Kidney (tissue), 14 donors: ENCODE results near the gene DDX41. TPM values are rescaled to one million over a fixed set of nuclear protein-coding genes. Genes with fewer than 3 reads are reported as not detected.

ENCODE experiments used
- DNase-seq, 5 donors: peaks; one replicate each; pipeline ENCODE4 v3.0.0-alpha.2; 2013 to 2020
- FAIRE-seq: peaks from 2 replicates; lab custom pipeline; 2012; peaks lifted over from hg19 to GRCh38; lab: Jason Lieb, UNC
- H3K27ac ChIP-seq, 2 donors: one replicate each; pipeline ENCODE4 v1.7.0; 2013; ENCODE audit warnings: low read depth in 2 of 2, low read length in 2 of 2, inconsistent platforms in 1 of 2
- H3K27me3 ChIP-seq: one replicate; pipeline ENCODE4 v1.7.1; 2013; ENCODE audit warnings: low read length, inconsistent platforms; ENCODE audit not compliant: control insufficient read depth, insufficient read depth
- H3K36me3 ChIP-seq, 3 donors: one replicate each; pipeline versions ENCODE4 v1.7.0 to v1.7.1; 2013; ENCODE audit warnings: low read length in 3 of 3, control low read depth in 1 of 3, inconsistent platforms in 1 of 3; ENCODE audit not compliant: insufficient read depth in 3 of 3, control insufficient read depth in 2 of 3
- H3K4me1 ChIP-seq, 3 donors: one replicate each; pipeline versions ENCODE4 v1.7.0 to v1.7.1; 2013; ENCODE audit warnings: low read length in 3 of 3, inconsistent platforms in 1 of 3, low read depth in 1 of 3; ENCODE audit not compliant: control insufficient read depth in 2 of 3, insufficient read depth in 2 of 3
- H3K4me3 ChIP-seq, 3 donors: one replicate each; pipeline versions ENCODE4 v1.7.0 to v1.8.1; 2013; ENCODE audit warnings: low read length in 3 of 3, control low read depth in 1 of 3, inconsistent platforms in 1 of 3
- H3K9ac ChIP-seq, 3 donors: one replicate each; pipeline versions ENCODE4 v1.7.0 to v1.7.1; 2013; ENCODE audit warnings: low read length in 3 of 3, control low read depth in 1 of 3, inconsistent platforms in 1 of 3
- H3K9me3 ChIP-seq, 3 donors: one replicate each; pipeline versions ENCODE4 v1.7.0 to v1.7.1; 2013; ENCODE audit warnings: low read length in 3 of 3, control low read depth in 1 of 3, inconsistent platforms in 1 of 3; ENCODE audit not compliant: control insufficient read depth in 2 of 3, insufficient read depth in 1 of 3
- intact Hi-C: fragments of 100-400 bp; cut with DNase I; formaldehyde crosslinking; loops from one replicate; pipeline ENCODE4 v1.11.1; 2022
- polyA plus RNA-seq: library from polyadenylated mRNA; stranded (reverse); fragments of 350-450 nt; fragmentation: Illumina TruSeq; extraction: RNeasy Lipid Tissue Mini Kit (QIAGEN cat#74804); gene quantifications from one replicate; pipeline ENCODE4 v1.2.3, GENCODE V29; 2014; ENCODE audit warnings: low read depth, low replicate concordance; ENCODE audit not compliant: insufficient read depth
- total RNA-seq: library from RNA; stranded (reverse); fragmentation: NEBNext Ultra II Directional; extraction: Animal tissue kit (Norgen Biotek cat#: 25700); gene quantifications from one replicate; pipeline ENCODE4 v1.2.1, GENCODE V29; 2021
- TF ChIP-seq, protein P1 (sequence below): IDR thresholded peaks from 3 replicates; pipeline ENCODE4 v1.5.1; 2012; ENCODE audit warnings: mild to moderate bottlenecking, moderate library complexity, borderline replicate concordance; ENCODE audit not compliant: insufficient read depth; ENCODE audit errors: extremely low read depth
- donor health status: control.
- donor health status: control.
- donor health status: control.
- donor health status: control.
- donor health status: control.
- donor health status: DM: yes; HTN: yes; CAD: no.
- donor health status: Normal renal cell carcinoma (clear cell type).

Gene DDX41
- total and polyA plus RNA-seq, 2 donors from 2014 or later, result 86.7 to 97.3 TPM

- Histone ChIP-seq H3K9ac (no peak overlapping the region), H3K9me3 (no peaks in the 10 kb centered on the region), H3K4me3 (no peak overlapping the region), H3K36me3 (no peaks in the 10 kb centered on the region), H3K27me3 (no peaks in the 10 kb centered on the region), H3K4me1 (no peaks in the 10 kb centered on the region), H3K27ac (no peak overlapping the region)
- DNase-seq (peak in 1 of 5 donors; percentile 70), FAIRE-seq (no peak)
- TF ChIP-seq, protein P1, sequence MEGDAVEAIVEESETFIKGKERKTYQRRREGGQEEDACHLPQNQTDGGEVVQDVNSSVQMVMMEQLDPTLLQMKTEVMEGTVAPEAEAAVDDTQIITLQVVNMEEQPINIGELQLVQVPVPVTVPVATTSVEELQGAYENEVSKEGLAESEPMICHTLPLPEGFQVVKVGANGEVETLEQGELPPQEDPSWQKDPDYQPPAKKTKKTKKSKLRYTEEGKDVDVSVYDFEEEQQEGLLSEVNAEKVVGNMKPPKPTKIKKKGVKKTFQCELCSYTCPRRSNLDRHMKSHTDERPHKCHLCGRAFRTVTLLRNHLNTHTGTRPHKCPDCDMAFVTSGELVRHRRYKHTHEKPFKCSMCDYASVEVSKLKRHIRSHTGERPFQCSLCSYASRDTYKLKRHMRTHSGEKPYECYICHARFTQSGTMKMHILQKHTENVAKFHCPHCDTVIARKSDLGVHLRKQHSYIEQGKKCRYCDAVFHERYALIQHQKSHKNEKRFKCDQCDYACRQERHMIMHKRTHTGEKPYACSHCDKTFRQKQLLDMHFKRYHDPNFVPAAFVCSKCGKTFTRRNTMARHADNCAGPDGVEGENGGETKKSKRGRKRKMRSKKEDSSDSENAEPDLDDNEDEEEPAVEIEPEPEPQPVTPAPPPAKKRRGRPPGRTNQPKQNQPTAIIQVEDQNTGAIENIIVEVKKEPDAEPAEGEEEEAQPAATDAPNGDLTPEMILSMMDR, result no peak
- intact Hi-C loops, result no loop called here
Observed at GRCh38 chr5:177484902-177485549, 31.7 kb downstream of the DDX41 start.

DNA sequence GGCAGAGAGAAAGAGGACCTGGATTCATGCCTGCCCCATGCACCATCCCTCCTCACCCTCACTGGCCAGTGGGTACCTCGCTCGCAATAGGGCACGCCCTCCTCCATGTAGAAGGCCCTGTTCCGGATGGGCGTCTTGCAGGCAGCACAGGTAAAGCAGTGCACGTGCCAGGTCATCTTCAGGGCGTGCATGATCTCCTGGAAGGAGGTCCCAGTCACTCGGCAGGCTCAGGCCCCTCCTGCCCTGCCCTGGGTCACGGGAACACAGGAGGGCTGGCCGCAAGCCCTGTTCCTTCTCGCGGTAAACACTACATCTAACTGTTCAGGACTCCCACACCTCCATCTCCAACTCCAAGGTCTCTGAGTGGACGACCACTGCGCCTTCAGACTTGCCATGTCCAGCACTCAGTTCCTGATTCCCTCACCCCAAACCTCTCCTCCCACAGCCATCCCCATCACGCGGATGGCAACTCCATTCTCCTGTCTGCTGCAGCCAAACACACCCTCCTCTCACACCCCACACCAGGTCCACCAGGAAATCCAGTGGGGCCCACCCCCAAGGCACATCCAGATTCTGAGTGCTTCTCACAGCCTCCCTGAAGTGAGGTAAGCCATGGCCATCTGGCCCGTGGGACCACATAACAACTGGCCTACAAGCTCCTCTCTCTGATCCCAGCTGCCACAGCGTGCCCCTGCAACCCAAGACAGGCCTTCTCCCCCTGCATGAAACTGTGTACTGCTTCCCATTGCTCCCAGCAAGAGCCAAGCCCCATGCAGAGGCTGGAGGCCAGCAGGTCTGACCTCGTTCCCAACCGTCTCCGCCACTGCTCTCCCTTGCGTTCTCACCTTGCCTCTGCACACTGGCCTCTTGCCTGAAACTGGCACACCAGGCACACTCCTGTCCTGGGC is 32.5 kb downstream of the DDX41 start:
- intact Hi-C loops, result no loop called here
- no peak overlapping the region for H3K27ac ChIP-seq
- H3K36me3 ChIP-seq, result no peaks in the 10 kb centered on the region
- no peak overlapping the region for H3K4me3 ChIP-seq
- FAIRE-seq (no peak), DNase-seq (peak in 1 of 5 donors; percentile 68)
- no peaks in the 10 kb centered on the region for H3K27me3 ChIP-seq
- TF ChIP-seq, protein P1, result no peak
- H3K9ac ChIP-seq, result no peak overlapping the region
- no peaks in the 10 kb centered on the region for H3K4me1 ChIP-seq
- H3K9me3 ChIP-seq, result no peaks in the 10 kb centered on the region

GRCh38 chr5:177483042-177483441 is 33.7 kb downstream of the DDX41 start:
- no peak overlapping the region for H3K27ac ChIP-seq
- no peaks in the 10 kb centered on the region for H3K9me3 ChIP-seq
- no peaks in the 10 kb centered on the region for H3K36me3 ChIP-seq
- H3K4me1 ChIP-seq, result no peaks in the 10 kb centered on the region
- intact Hi-C loops, result no loop called here
- no peak overlapping the region for H3K4me3 ChIP-seq
- FAIRE-seq (no peak), DNase-seq (peak in 1 of 5 donors; percentile 61)
- no peaks in the 10 kb centered on the region for H3K27me3 ChIP-seq
- TF ChIP-seq, protein P1, result no peak
- H3K9ac ChIP-seq, result no peak overlapping the region
